SK-N-DZ (cell line): ENCODE data around the gene SHCBP1.

Experiments
- DNase-seq: peaks from one replicate; pipeline ENCODE4 v3.0.0-alpha.2; 2015; ENCODE audit warnings: low spot score

Gene SHCBP1

DNA sequence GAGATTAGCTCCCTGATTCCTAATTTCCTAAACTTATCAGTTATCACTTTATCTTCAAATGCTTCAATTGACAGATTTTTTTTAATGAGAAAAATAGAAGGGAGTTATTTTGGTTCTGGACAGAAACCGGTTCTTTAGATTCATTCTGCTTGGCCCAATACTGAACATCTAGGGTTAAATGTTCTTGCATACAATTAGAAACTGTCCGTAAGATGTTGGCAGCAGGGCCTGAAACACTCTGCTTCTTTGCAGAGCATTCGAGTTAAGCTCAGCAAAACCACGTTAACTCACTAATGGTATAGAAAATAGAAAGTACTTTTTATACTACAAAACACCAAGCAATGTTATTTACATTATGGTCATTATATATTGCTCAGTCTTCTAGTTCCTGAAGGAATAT is 7.2 kb downstream of the SHCBP1 start:
- DNase-seq = no peak

DNA sequence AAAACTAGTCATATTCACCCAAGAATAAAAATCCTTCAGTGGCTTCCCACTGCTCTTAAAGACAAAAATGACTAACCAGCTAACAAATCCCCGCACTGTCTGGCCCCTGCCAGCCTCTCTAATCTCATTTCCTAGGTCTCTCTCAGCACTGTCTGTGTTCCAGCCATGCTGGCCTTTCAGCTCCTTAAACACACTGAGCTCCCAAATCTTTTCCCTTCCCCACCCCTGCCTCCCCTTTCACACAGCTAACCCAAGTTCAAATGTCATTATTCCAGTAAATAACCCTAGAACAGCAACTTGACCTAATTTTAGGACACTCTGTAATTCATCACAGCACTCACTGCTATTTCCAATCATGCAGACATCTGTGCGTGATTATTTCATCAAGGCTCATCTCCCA is 7.8 kb downstream of the SHCBP1 start:
- DNase-seq = peak; percentile 51

DNA sequence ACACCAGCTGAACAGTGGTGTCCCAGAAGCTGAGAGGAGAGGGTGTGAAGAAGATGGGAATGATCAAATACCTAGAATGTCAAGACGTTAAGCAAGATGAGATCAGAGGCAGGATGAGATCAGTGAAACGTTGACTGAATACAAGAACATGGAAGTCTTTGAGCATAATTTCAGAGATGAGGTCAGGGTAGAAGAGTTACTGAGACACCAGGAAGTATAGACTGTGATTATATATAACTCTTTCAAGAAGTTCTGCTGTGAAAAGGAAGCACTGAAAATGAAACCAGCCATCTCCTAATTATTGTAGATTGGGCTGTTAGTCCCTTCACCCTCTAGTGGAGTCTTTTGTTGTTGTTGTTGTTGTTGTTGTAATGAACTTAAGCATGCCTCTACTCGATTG is 9.1 kb downstream of the SHCBP1 start:
- DNase-seq = no peak

DNA sequence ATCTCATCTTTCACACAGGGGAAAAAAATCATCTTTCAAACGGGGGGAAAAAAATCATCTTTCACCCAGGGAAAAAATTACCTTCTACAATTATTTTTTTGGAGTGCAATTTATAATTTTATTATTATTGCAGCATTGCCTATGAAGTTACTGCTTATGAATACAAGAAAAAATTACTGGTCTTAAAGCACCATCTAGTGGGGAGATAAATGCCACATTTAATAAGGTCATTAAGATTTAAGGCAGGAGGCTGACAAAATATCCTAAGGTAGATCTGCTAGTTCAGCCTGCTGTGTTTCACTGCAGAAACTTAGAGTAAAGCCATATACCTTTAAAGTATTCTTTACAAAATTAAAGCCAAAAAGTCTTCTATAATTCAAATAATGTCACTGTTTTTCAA is 13.7 kb downstream of the SHCBP1 start:
- DNase-seq = peak; percentile 29

DNA sequence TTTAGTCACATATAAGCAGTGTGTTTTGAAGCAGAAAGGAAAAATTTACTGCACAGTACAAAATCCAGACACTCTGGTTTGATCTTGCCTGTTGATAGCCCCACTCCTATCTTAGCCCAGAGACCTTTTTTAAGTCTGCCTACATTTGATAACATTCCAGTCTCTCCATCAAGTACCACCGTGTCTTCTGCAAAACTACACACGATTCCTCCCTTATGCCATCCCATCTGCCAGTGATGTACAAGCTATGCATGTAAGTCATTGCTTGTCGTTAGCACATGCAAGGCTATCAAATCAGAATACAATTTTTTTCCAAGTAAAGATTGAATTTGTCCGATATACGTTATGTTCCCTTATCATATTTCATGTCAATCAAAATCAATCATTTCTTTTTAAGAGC is 14.9 kb downstream of the SHCBP1 start:
- no peak for DNase-seq

DNA sequence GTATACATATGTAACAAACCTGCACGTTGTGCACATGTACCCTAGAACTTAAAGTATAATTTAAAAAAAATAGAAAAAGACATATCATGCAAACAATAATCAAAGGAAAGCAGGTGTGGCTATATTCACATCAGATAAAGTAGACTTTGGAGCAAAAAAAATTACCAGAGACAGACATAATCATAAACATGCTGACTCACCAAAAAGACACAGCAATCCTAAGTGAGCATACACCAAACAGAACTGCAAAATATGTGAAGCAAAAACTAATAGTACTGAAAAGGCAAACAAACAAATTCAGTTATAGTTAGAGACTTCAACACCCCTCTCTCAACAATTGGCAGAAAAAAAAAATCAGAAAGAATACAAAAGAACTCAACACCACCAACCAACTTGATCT is 29.9 kb downstream of the SHCBP1 start:
- no peak for DNase-seq

DNA sequence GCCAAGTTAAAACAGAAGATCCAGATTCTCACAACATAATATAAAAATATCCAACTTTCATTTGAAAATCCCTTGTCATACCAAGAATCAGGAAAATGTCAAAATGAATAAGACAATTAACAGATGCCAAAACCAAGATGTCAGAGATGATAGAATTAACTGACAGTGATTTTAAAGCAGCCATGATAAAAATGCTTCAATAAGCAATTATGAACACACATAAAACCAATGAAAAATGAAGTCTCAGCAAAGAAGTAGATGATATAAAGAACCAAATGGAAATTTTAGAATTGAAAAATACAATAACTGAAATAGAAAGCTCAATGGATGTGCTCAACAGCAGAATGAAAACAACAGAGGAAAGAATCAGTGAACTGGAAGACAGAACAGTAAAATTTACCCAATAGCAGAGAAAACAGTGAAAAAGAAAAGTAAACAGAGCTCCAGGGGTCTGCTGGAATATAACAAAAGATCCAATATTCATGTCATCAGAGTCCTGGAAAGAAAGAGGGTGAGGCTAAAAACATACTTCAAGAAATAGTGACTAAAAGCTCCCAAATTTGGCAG is 35.1 kb downstream of the SHCBP1 start:
- no peak for DNase-seq

DNA sequence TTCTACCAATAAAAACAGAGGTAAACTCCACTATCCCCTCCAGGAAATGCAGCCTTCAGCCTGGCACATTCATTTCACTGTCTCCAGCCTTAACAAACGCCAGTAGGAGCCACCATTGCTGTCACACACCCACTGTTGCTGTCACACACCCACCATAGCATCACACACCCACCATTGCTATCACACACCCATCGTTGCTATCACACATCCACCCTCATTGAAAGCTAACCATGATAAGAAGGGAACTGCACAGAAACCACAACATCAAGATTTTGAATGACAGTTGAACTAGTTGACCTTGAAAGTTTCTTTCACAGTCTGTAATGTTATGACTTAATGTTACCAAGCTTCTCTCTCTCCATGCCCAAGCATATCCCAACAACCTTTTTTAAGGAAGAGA is 38.1 kb downstream of the SHCBP1 start:
- no peak for DNase-seq

DNA sequence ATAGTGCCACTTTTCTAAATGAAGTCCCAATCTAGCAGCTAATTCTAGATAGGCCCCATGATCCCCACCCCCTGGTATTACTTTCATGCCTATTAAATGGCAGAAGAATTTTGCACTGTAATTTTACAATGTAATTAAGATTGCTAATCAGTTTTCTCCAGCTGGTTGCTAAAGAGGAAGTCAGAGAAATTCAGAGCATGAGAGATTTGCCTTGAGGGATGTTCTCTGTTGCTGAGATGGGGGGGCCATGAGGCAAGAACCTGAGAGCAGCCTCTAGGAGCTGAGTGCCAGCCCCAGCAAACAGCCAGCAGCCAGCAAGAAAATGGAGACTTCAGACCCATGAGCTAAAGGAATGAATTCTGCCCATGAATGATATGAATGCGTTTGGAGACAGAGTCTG is 38.9 kb downstream of the SHCBP1 start:
- DNase-seq = no peak

DNA sequence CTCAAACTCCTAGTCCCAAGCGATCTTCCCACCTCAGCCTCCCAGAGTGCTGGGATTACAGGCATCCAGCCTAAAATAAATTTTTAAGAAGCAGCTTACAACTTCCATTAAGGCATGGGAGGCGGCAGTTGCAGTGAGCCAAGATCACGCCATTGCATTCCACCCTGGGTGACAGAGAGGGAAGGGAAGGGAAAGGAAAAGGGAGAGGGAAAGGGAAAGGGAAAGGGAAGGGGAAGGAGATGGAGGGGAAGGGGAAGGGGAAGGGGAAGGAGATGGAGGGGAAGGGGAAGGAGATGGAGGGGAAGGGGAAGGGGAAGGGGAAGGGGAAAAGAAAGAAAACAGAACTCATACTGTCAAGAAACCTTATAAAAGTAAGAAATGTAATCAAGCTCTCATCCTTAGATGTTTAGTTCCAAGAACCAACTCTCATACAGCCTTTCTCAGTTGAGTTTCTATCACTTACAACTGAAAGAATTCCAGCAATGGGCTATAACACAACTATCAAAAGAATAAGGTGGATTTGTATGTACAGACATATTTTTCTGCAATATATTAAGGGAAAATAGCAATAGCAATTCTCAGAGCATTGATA is 43.1 kb downstream of the SHCBP1 start:
- no peak for DNase-seq

DNA sequence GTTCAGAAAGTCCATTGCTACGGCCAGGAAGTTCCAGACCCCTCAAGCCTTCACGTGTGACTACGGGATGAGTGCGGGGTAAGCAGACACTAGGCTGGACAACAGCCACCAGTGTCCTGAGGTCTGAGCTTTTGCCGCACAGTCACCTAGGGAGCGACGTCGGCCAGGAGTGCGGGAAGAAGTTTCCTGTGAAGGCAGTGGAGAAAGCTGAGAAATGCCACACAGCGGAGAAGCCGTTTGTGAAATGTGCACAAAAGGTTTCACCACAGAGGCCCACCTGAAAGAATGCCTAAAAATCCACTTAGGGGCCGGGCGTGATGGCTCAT is 47.4 kb downstream of the SHCBP1 start:
- DNase-seq = no peak

DNA sequence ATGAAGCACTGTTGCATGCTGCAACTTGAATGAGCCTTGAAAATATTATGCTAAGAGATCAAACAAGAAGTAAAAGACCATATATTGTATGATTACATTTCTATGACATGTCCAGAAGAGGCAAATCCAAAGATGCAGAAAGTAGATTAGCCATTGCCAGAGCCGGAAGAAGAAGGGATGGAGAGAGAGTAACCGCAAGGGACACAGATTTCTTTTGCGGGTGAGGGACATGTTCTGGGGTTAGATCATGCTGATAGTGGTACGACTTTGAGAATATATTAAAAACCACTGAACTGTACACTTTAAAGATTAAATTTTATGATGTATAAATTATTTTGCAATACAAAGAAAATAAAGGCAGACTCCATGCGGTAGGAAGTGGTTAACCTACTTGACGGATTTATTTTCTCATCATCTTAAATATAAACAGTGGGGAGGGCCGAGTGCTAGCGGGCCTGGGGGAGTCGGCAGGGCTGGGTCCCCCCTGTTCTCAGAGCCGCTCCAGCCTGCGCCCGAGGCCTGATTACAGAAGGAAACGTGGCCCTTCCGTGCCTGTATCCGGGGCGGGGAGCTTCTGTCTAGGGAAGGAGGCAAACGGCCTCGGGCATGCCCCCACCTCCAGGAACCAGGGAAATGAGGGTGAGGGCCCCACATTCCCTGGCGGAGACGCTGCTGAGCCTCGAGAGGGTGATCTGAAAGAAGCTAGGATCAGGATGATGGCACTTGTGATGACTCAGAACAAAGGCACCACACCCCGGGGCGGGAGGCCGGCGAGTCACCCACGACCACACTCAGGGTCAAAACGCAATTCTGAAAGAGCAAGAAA is 48.0 kb downstream of the SHCBP1 start:
- DNase-seq = no peak

DNA sequence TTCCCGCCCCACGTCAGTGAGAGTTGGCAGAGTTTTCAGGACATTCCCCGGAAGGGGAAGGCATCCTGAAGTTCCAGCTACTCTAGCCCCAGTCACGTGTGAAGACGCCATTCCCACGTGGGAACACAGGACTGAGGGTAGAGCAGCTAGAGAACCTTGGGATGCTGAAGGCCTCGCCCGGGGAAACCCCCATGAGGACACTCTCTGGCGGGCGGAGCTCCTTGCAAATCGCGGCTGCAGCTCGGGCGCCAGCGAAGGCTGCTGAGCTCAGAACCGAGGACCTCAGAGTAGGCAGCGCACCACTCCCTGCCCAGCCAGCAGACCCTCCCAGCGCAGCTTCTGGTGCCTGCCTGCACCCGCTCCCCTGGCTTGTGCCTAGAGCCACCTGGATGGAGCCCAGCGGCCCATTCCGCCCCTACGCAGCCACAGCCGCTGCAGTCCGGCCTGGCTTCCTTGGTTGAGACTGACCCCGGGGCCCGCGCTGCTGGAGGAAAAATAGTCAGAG is 51.9 kb downstream of the SHCBP1 start:
- DNase-seq = no peak

DNA sequence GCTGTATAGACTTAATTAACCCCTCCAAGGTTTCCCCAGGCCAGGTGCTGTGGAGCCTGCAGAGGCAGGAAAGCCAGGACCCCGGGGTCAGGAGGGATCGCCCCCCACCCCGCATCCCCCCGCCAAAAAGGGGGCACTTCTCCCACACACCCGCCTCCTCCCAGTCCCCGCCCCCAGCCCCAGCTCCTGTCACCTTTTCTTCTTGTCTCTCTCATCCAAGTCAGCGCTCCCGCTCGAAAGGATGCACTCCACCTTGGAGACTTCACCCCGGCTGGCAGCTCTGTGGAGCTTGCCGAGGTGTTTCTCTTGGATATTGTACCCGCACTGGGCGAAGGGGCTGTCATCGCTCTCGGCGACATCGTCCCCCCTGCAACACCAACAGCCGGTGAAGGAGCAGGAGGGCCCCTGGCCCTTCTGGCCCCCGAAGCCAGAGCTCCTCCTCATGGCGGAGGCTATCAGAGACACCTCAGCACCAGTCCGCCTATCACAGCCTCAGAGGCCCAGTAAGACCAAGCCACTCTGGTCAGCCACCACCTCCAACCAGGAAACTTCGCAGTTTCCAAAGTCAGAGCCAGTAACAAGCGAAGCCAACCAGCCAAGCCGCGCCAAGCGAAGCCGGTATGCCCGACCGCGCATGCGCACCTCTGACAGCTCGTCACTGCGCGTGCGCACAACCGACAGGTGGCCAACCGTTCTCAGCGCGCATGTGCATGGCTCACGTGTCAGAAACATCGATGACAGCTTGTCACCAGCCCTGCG is 52.5 kb downstream of the SHCBP1 start:
- DNase-seq = no peak

DNA sequence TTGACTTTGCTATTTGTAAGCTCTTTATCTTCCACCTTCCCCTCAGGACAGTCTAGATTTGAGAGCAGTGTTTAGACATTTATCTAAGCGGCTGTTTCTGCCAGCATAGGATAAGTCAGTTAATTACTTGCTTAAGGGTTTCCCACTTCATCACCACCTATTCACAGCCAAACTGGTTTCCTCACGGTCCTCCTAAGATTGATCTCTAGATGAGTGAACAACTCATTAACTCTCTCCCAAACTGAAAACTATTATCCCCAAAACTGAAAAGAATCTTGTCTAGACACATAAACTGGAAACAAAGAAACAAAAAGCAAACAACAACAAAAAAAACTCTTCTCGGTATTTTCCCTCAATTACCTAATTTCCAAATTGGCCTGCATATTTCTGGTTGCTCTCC is 58.2 kb downstream of the SHCBP1 start:
- no peak for DNase-seq

DNA sequence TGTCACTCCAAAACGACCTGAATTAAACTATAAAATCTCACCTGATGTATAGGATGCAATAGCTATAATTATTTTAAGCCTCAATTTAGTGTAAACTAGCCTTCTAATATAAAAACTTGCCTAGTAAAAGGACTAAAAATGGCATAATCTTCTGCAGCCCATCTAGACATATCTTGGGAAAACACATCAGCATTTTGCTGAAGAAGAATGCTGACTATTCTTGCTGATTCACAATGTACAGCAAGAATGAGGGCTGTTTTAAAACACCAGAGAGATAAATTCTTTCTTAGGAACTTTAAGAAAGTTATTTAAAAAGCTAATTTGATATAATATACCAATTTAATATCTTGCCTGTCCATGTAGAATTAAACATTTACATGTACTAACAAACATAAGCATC is 63.2 kb downstream of the SHCBP1 start:
- DNase-seq = no peak

DNA sequence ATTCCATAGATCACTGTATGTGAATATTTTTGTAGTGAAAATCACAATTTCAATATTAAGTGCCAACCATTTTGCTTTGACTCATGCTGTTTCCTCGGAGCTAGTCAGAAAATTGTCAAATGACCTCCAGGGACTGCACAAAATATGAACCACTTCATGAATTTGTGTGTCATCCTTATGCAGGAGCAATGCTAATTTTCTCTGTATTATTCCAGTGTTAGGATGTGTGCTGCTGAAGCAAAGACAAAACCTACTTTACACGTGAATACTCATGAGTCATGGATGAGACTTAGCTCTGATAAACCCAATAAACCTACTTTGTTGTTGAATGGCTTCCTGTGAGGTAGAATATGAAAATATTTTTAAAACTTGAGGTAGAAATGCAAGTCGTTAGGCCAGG is 65.2 kb downstream of the SHCBP1 start:
- no peak for DNase-seq

DNA sequence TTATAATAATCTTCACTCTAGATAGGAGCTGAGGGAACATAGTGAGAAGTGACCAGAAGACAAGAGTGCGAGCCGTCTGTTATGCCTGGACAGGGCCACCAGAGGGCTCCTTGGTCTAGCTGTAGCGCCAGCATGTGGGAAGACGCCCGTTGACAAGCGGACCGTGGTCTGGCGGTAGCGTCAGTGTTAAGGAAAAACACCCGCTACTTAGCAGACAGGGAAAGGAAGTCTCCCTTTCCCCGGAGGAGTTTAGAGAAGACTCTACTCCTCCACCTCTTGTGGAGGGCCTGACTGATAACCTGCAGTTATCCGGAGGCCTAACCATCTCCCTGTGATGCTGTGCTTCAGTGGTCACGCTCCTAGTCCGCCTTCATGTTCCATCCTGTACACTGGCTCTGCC is 66.7 kb downstream of the SHCBP1 start:
- peak; percentile 80 for DNase-seq

DNA sequence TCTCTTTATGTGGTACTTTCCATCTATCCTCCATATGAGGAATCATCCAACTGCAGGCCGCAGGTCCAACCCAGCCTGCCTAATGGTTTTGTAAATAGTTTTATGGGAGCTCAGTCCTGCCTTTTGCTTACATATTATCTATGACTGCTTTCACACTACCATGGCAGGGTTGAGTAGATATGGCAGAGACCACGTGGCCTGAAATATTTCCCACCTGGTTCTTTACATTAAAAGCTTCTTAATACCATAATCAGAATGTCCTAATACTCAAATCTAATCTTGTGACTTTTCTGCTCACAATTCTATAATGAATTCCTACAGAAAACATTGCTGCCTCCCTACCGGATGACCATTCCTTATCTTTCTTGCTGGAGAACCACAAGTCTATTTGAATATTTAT is 71.7 kb downstream of the SHCBP1 start:
- no peak for DNase-seq
